ENCODE data around the gene ZNF543. TPM values are rescaled to one million over a fixed set of nuclear protein-coding genes. Genes with fewer than 3 reads are reported as not detected.

The ZNF543 gene
- total and polyA plus RNA-seq, 2 of the 13 experiments (the other 11 are each of a cell fraction or from before 2014, with no cell fraction given): 2.1 to 8.9 TPM

DNA sequence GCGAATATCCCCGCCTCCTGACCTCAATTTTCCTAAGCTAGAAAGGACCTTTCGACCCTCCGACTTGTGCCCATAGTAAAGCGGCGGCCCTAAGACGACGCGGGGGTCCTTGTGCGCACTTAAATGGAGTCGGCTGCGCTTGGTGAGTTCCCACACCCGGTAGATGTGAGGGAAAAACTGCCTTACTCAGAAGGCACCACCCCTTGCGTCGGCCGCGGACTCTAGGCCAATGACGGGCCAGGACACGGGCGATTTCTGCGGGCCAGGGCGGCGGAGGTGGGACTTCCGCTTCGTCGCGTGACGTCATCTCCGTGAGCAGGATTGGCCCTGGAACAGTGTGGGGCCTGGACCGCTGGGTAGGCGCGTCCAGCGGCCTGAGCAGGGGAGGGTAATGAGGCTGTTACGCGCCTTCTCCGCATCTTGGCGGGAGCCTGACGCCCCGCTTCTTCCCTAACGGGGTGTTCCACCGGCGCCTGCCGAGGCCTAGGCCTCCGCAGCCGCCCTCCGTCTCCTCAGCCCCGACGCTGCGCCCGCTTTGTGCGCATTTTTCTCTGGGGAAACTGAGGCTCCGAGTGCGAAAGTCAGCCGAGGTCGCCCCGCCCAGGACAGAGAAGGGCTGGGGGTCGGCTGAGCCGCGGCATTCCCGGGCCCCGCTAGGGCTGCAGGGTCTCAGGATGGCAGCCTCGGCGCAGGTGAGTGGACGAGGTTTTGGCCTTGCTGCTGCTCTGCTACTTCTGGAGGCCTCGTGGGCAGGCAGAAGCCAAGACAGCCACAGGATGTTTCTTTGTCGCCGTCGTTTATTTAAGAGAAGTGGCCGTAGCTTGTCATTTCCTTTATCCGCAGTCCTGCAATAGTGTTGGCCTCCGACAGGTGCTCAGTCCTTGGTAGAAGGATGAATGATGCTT is at the start of gene ZNF543 (continued):
- TF ChIP-seq MXD3 (CRISPR knock-in tag; IDR thresholded peaks at IDR 0.05) (0 out of 2 replicates have a peak, but pooled peaks have one; percentile 7), REXO4 (CRISPR knock-in tag; IDR thresholded peaks at IDR 0.05; ENCODE audit: borderline replicate concordance) (no peak), BRD4 (CRISPR knock-in tag; IDR thresholded peaks at IDR 0.05) (peak; percentile 27; the same call in 1 of the 2 replicates), YEATS4 (CRISPR knock-in tag; IDR thresholded peaks at IDR 0.05; ENCODE audit: borderline replicate concordance) (peak; percentile 47; the same call in 1 of the 2 replicates), ZNF792 (CRISPR knock-in tag; IDR thresholded peaks at IDR 0.05) (0 out of 2 replicates have a peak, but pooled peaks have one; percentile 44), MTA1 (CRISPR knock-in tag; IDR thresholded peaks at IDR 0.05; ENCODE audit: borderline replicate concordance) (0 out of 2 replicates have a peak, but pooled peaks have one; percentile 32), ZNF253 (CRISPR knock-in tag; IDR thresholded peaks at IDR 0.05; ENCODE audit: borderline replicate concordance) (0 out of 2 replicates have a peak, but pooled peaks have one; percentile 64), CBX1 (IDR thresholded peaks at IDR 0.05; ENCODE audit: low read depth) (no peak), NBN (conservative IDR thresholded peaks at IDR 0.05) (no peak), KIAA2018 (CRISPR knock-in tag; IDR thresholded peaks at IDR 0.05; ENCODE audit: borderline replicate concordance) (no peak), ZFP36L1 (CRISPR knock-in tag; IDR thresholded peaks at IDR 0.05) (no peak; the same call in 1 of the 2 replicates), ATF5 (CRISPR knock-in tag; IDR thresholded peaks at IDR 0.05; ENCODE audit: low read depth) (no peak), MED13 (CRISPR knock-in tag; IDR thresholded peaks at IDR 0.05) (no peak), HNRNPL (IDR thresholded peaks at IDR 0.05; ENCODE audit: low read depth, low read length) (0 out of 2 replicates have a peak, but pooled peaks have one; percentile 33)
- TF ChIP-seq, protein P1, sequence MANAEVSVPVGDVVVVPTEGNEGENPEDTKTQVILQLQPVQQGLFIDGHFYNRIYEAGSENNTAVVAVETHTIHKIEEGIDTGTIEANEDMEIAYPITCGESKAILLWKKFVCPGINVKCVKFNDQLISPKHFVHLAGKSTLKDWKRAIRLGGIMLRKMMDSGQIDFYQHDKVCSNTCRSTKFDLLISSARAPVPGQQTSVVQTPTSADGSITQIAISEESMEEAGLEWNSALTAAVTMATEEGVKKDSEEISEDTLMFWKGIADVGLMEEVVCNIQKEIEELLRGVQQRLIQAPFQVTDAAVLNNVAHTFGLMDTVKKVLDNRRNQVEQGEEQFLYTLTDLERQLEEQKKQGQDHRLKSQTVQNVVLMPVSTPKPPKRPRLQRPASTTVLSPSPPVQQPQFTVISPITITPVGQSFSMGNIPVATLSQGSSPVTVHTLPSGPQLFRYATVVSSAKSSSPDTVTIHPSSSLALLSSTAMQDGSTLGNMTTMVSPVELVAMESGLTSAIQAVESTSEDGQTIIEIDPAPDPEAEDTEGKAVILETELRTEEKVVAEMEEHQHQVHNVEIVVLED (CRISPR knock-in tag; IDR thresholded peaks at IDR 0.05; ENCODE audit: borderline replicate concordance): peak; percentile 95
